GM12872 (cell line): ENCODE data around the gene PIK3IP1.

Experiments
- CTCF ChIP-seq: IDR thresholded peaks from 3 replicates; pipeline ENCODE4 v1.5.1; 2011; ENCODE audit warnings: low read depth, mild to moderate bottlenecking, low read length, moderate library complexity; ENCODE audit not compliant: insufficient read depth

PIK3IP1 gene

GRCh38 chr22:31333641-31334040 lies 41.4 kb upstream of the PIK3IP1 start:
- no peak for TF ChIP-seq CTCF

- no peak for TF ChIP-seq CTCF
Observed at GRCh38 chr22:31332886-31333285, 40.6 kb upstream of the PIK3IP1 start.

- no peak for TF ChIP-seq CTCF
Observed at GRCh38 chr22:31332010-31332409, 39.7 kb upstream of the PIK3IP1 start.

- TF ChIP-seq CTCF: no peak
Observed at GRCh38 chr22:31329453-31330215, 37.3 kb upstream of the PIK3IP1 start.

GRCh38 chr22:31329029-31329428 lies 36.7 kb upstream of the PIK3IP1 start:
- TF ChIP-seq CTCF: no peak

- TF ChIP-seq CTCF: no peak
Observed at GRCh38 chr22:31328544-31328960, 36.3 kb upstream of the PIK3IP1 start.

GRCh38 chr22:31327806-31328543 lies 35.7 kb upstream of the PIK3IP1 start:
- no peak for TF ChIP-seq CTCF
